ENCODE data around the gene TACR2. TPM values are rescaled to one million over a fixed set of nuclear protein-coding genes. Genes with fewer than 3 reads are reported as not detected.

TACR2 gene
- total RNA-seq, 2 donors from 2014 or later = 0.27 TPM; not detected in 1

- Histone ChIP-seq H3K4me1 (ENCODE audit: control insufficient read depth in 1 of 2, low read depth in 2 of 2) (no peaks in the 10 kb centered on the region), H3K27ac (no peak overlapping the region), H3K9me3 (no peaks in the 10 kb centered on the region), H3K27me3 (replicated peaks; ENCODE audit: insufficient read depth) (no peaks in the 10 kb centered on the region), H3K36me3 (no peaks in the 10 kb centered on the region), H3K4me3 (no peak overlapping the region)
- ATAC-seq (ENCODE audit: insufficient number of reproducible peaks, low FRiP score, low read depth) (no peak), DNase-seq (ENCODE audit: low spot score) (no peak)
- no peak for TF ChIP-seq CTCF (IDR thresholded peaks at IDR 0.05)
Observed at GRCh38 chr10:69463886-69464285, 47.2 kb upstream of the TACR2 start.

GRCh38 chr10:69461243-69462025 is 44.7 kb upstream of the TACR2 start:
- TF ChIP-seq CTCF (IDR thresholded peaks at IDR 0.05) = no peak
- Histone ChIP-seq H3K9me3 (no peaks in the 10 kb centered on the region), H3K27me3 (replicated peaks; ENCODE audit: insufficient read depth) (no peaks in the 10 kb centered on the region), H3K36me3 (no peaks in the 10 kb centered on the region), H3K4me1 (ENCODE audit: control insufficient read depth in 1 of 2, low read depth in 2 of 2) (no peaks in the 10 kb centered on the region), H3K27ac (no peak overlapping the region), H3K4me3 (no peak overlapping the region)
- DNase-seq (ENCODE audit: low spot score) (no peak), ATAC-seq (ENCODE audit: insufficient number of reproducible peaks, low FRiP score, low read depth) (no peak)

GRCh38 chr10:69460576-69461242 is 44.0 kb upstream of the TACR2 start:
- Histone ChIP-seq H3K27ac (no peak overlapping the region), H3K36me3 (no peaks in the 10 kb centered on the region), H3K4me3 (no peak overlapping the region), H3K4me1 (ENCODE audit: control insufficient read depth in 1 of 2, low read depth in 2 of 2) (no peaks in the 10 kb centered on the region), H3K9me3 (no peaks in the 10 kb centered on the region), H3K27me3 (replicated peaks; ENCODE audit: insufficient read depth) (no peaks in the 10 kb centered on the region)
- DNase-seq (ENCODE audit: low spot score) = no peak
- no peak for ATAC-seq (ENCODE audit: insufficient number of reproducible peaks, low FRiP score, low read depth)
- TF ChIP-seq CTCF (IDR thresholded peaks at IDR 0.05) = no peak

- Histone ChIP-seq H3K4me1 (ENCODE audit: control insufficient read depth in 1 of 2, low read depth in 2 of 2) (no peaks in the 10 kb centered on the region), H3K27ac (no peak overlapping the region), H3K9me3 (no peaks in the 10 kb centered on the region), H3K4me3 (no peak overlapping the region), H3K27me3 (replicated peaks; ENCODE audit: insufficient read depth) (no peaks in the 10 kb centered on the region), H3K36me3 (no peaks in the 10 kb centered on the region)
- no peak for DNase-seq (ENCODE audit: low spot score)
- no peak for TF ChIP-seq CTCF (IDR thresholded peaks at IDR 0.05)
- ATAC-seq (ENCODE audit: insufficient number of reproducible peaks, low FRiP score, low read depth) = no peak
Observed at GRCh38 chr10:69459893-69460575, 43.3 kb upstream of the TACR2 start.

GRCh38 chr10:69459101-69459790 is 42.5 kb upstream of the TACR2 start:
- Histone ChIP-seq H3K4me3 (no peak overlapping the region), H3K27ac (no peak overlapping the region), H3K36me3 (no peaks in the 10 kb centered on the region), H3K27me3 (replicated peaks; ENCODE audit: insufficient read depth) (no peaks in the 10 kb centered on the region), H3K9me3 (no peaks in the 10 kb centered on the region), H3K4me1 (ENCODE audit: control insufficient read depth in 1 of 2, low read depth in 2 of 2) (no peaks in the 10 kb centered on the region)
- DNase-seq (ENCODE audit: low spot score) (no peak), ATAC-seq (ENCODE audit: insufficient number of reproducible peaks, low FRiP score, low read depth) (no peak)
- TF ChIP-seq CTCF (IDR thresholded peaks at IDR 0.05) = no peak
